Osteoblast (primary cell): ENCODE data around the gene CDSN. TPM values are rescaled to one million over a fixed set of nuclear protein-coding genes. Genes with fewer than 3 reads are reported as not detected.

Experiments used
- DNase-seq: peaks from one replicate; pipeline ENCODE4 v3.0.0; 2011; ENCODE audit warnings: low spot score, mixed read lengths; ENCODE audit not compliant: insufficient read length; ENCODE audit errors: missing footprints
- H2AFZ ChIP-seq: 2 replicates; pipeline ENCODE4 v1.6.0; 2011; ENCODE audit warnings: mild to moderate bottlenecking, low read length
- H3K27ac ChIP-seq: 2 replicates; pipeline ENCODE4 v1.5.1; 2011; ENCODE audit warnings: mild to moderate bottlenecking, low read depth, low read length, moderate library complexity
- H3K27me3 ChIP-seq: 2 replicates; pipeline ENCODE4 v1.6.0; 2012; ENCODE audit warnings: mild to moderate bottlenecking, control low read depth, inconsistent platforms, low read length, moderate library complexity; ENCODE audit not compliant: insufficient read depth
- H3K36me3 ChIP-seq: 2 replicates; pipeline ENCODE4 v1.5.1; 2011; ENCODE audit warnings: mild to moderate bottlenecking, low read length, control low read depth, moderate library complexity; ENCODE audit not compliant: insufficient read depth
- H3K4me1 ChIP-seq: 2 replicates; pipeline ENCODE4 v1.5.1; 2011; ENCODE audit warnings: mild to moderate bottlenecking, low read length, control low read depth, moderate library complexity; ENCODE audit not compliant: insufficient read depth
- H3K4me2 ChIP-seq: 2 replicates; pipeline ENCODE4 v1.6.0; 2011; ENCODE audit warnings: mild to moderate bottlenecking, low read length; ENCODE audit not compliant: insufficient read depth
- H3K4me3 ChIP-seq: fragments of 200-600 bp; sonication (generic); 3 replicates; pipeline ENCODE4 v1.5.1; 2012; ENCODE audit warnings: mild to moderate bottlenecking, low read length, inconsistent platforms; ENCODE audit not compliant: insufficient read depth
- H3K79me2 ChIP-seq: 2 replicates; pipeline ENCODE4 v1.6.0; 2012; ENCODE audit warnings: mild to moderate bottlenecking, low read length, control low read depth, inconsistent platforms; ENCODE audit not compliant: insufficient read depth
- H3K9me3 ChIP-seq: 2 replicates; pipeline ENCODE4 v1.5.1; 2011; ENCODE audit warnings: low read depth, low read length, control low read depth
- H4K20me1 ChIP-seq: 2 replicates; pipeline ENCODE4 v1.6.0; 2012; ENCODE audit warnings: mild to moderate bottlenecking, low read length, control low read depth; ENCODE audit not compliant: insufficient read depth
- total RNA-seq: library from RNA; depleted of rRNA; stranded (reverse); fragments of >200 nt; gene quantifications from 2 replicates; pipeline ENCODE4 v1.2.3, GENCODE V29; 2012
- TF ChIP-seq, protein P1 (sequence below): IDR thresholded peaks from 2 replicates; pipeline ENCODE4 v1.5.1; 2011; ENCODE audit warnings: mild to moderate bottlenecking, low read depth, low read length, moderate library complexity; ENCODE audit errors: extremely low read depth

CDSN gene
- total RNA-seq, 1 donor, result not detected

GRCh38 chr6:31158140-31158862, 38.1 kb upstream of the CDSN start, which contains the start of gene TCF19:
Gene TCF19 (plus strand): TSS chr6:31158589. CDS start chr6:31159470, 881 bp downstream.
- Histone ChIP-seq H3K79me2 (peaks cover 20% of the 10 kb centered on the region), H3K4me2 (peak within 1 kb of the TSS; percentile 95), H3K27ac (peak within 1 kb of the TSS; percentile 69), H3K36me3 (peaks cover 29% of the 10 kb centered on the region), H4K20me1 (no peaks in the 10 kb centered on the region), H3K4me3 (peak within 1 kb of the TSS; percentile 97), H3K9me3 (no peaks in the 10 kb centered on the region), H2AFZ (peak within 1 kb of the TSS; percentile 97), H3K27me3 (no peaks in the 10 kb centered on the region), H3K4me1 (peaks cover 14% of the 10 kb centered on the region)
- peak; percentile 99 for DNase-seq
- TF ChIP-seq, protein P1, sequence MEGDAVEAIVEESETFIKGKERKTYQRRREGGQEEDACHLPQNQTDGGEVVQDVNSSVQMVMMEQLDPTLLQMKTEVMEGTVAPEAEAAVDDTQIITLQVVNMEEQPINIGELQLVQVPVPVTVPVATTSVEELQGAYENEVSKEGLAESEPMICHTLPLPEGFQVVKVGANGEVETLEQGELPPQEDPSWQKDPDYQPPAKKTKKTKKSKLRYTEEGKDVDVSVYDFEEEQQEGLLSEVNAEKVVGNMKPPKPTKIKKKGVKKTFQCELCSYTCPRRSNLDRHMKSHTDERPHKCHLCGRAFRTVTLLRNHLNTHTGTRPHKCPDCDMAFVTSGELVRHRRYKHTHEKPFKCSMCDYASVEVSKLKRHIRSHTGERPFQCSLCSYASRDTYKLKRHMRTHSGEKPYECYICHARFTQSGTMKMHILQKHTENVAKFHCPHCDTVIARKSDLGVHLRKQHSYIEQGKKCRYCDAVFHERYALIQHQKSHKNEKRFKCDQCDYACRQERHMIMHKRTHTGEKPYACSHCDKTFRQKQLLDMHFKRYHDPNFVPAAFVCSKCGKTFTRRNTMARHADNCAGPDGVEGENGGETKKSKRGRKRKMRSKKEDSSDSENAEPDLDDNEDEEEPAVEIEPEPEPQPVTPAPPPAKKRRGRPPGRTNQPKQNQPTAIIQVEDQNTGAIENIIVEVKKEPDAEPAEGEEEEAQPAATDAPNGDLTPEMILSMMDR, result no peak

DNA sequence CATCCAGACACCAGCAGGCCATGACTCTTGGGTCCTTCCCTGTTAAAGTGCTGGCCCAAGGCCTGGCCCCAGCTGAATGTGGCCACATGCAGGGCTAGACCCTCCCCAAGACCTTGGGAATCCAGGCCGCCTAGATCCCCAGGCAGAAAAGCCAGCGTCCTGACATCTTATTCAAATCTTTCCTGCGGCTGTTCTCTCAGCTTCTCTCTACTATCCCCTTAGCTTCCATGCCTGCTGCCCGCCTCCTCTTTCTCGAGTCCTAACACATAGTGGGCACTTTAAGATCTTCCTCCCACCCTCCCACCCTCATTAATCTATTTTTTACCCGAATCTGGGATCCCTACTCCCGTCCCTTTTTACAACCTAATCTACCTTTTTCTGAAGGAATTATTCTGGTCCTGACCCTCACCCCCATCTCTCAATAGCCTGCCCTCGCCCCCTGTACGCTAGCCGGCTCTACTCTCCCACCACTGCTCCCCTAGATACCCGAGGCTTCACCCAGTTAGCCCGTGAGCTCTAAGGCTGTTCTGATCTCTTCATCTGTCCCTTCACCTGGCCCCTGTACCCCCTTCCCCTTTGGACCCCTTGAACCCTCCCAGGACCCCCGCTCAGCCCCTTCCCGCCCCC, 37.4 kb upstream of the CDSN start, which contains the start of gene CCHCR1:
CCHCR1 (minus strand) TSS at position 290 of the 627 bp plus-strand sequence; CDS start at position 88, 202 bp downstream.
- H3K4me1 ChIP-seq, result peaks cover 14% of the 10 kb centered on the region
- no peak for DNase-seq
- H3K4me2 ChIP-seq, result peak within 1 kb of the TSS; percentile 95
- H3K27me3 ChIP-seq, result no peaks in the 10 kb centered on the region
- no peaks in the 10 kb centered on the region for H3K9me3 ChIP-seq
- peaks cover 20% of the 10 kb centered on the region for H3K79me2 ChIP-seq
- peaks cover 23% of the 10 kb centered on the region for H3K36me3 ChIP-seq
- H2AFZ ChIP-seq, result peak within 1 kb of the TSS; percentile 97
- peak within 1 kb of the TSS; percentile 69 for H3K27ac ChIP-seq
- TF ChIP-seq, protein P1, result no peak
- peak within 1 kb of the TSS; percentile 97 for H3K4me3 ChIP-seq
- no peaks in the 10 kb centered on the region for H4K20me1 ChIP-seq

DNA sequence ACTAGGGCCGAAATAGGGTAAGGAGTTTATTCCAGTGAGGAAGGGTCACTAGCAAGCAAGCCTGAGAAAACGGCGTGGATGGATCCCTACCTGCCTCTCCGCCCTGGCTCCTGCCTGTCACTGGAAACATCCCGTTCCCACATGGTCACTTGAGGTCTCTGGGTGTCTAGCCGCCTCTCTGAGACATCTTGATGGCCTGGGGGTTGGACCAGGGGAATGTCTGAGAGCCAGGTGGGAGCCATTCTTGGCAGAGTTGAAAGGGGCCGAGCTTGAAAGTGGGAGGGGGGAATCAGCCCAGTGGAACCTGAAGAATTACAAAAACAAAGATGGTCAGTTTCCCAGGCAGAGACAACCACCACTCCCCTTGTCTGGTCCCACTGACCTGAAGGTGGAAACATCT, 36.4 kb upstream of the CDSN start:
- H4K20me1 ChIP-seq, result no peaks in the 10 kb centered on the region
- no peaks in the 10 kb centered on the region for H3K27me3 ChIP-seq
- no peak overlapping the region for H3K4me3 ChIP-seq
- no peak overlapping the region for H3K4me2 ChIP-seq
- H3K36me3 ChIP-seq, result peaks cover 20% of the 10 kb centered on the region
- no peaks in the 10 kb centered on the region for H3K9me3 ChIP-seq
- TF ChIP-seq, protein P1, result no peak
- H3K27ac ChIP-seq, result no peak overlapping the region
- DNase-seq, result no peak
- H2AFZ ChIP-seq, result no peak overlapping the region
- peaks cover 14% of the 10 kb centered on the region for H3K4me1 ChIP-seq
- H3K79me2 ChIP-seq, result peaks cover 20% of the 10 kb centered on the region

DNA sequence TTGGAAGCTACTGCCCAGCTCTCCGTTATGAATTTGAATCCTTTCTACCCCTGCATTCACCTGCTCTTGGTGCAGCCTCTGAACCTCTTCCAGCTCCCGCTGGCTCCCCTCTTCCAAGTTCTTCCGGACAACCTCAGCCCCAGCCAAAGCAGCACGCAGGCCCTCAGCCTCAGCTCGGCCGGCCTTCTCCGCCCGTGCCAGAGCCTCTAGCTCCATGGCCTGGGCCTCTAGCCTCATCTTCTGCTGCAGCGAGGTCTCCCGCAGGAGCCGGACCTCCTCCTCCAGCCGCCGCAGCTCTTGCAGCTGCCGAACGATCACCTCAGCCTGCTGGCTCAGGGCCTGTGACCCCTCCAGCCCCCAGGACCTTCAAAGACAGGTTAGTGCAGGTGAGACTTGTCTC, 34.2 kb upstream of the CDSN start:
- DNase-seq, result no peak
- Histone ChIP-seq H3K79me2 (peaks cover 12% of the 10 kb centered on the region), H3K27ac (no peak overlapping the region), H2AFZ (no peak overlapping the region), H3K36me3 (peaks cover 31% of the 10 kb centered on the region), H3K27me3 (no peaks in the 10 kb centered on the region), H4K20me1 (no peaks in the 10 kb centered on the region), H3K9me3 (no peaks in the 10 kb centered on the region), H3K4me3 (no peak overlapping the region), H3K4me2 (no peak overlapping the region), H3K4me1 (peaks cover 10% of the 10 kb centered on the region)
- TF ChIP-seq, protein P1, result no peak
